Activated CD4-positive, alpha-beta T cell treated with anti-CD3 and anti-CD28 coated beads, Interleukin-2, amount 10 ng/mL, durations not matched to agents 24 days and 14 days (primary cell): ENCODE data around the gene KIF26B. TPM values are rescaled to one million over a fixed set of nuclear protein-coding genes. Genes with fewer than 3 reads are reported as not detected.
"Not testable (repeated sequence)": the region's sequence is repeated elsewhere in the genome, so short reads cannot be mapped to it uniquely, and the experiment has no call there.

Experiments used
- DNase-seq: peaks from one replicate; pipeline ENCODE4 v3.0.0; 2022
- H3K27ac Mint-ChIP-seq: one replicate; pipeline ENCODE4 v1.8.0; 2022; ENCODE audit warnings: mild to moderate bottlenecking, mixed read lengths
- H3K27me3 Mint-ChIP-seq: one replicate; pipeline ENCODE4 v1.8.0; 2022; ENCODE audit warnings: mixed read lengths
- H3K36me3 Mint-ChIP-seq: one replicate; pipeline ENCODE4 v1.8.0; 2022; ENCODE audit warnings: low read depth, mild to moderate bottlenecking, mixed read lengths
- H3K4me1 Mint-ChIP-seq: one replicate; pipeline ENCODE4 v1.8.0; 2021; ENCODE audit warnings: mixed read lengths
- H3K4me3 Mint-ChIP-seq: one replicate; pipeline ENCODE4 v1.8.0; 2022; ENCODE audit warnings: mild to moderate bottlenecking, moderate library complexity, mixed read lengths
- H3K9me3 Mint-ChIP-seq: one replicate; pipeline ENCODE4 v1.8.0; 2021; ENCODE audit warnings: mixed read lengths
- intact Hi-C: fragments of 100-400 bp; cut with micrococcal nuclease; formaldehyde crosslinking; loops from one replicate; pipeline ENCODE4 v1.15.1; 2023
- total RNA-seq: library from RNA; stranded (reverse); gene quantifications from 2 replicates; pipeline ENCODE4 v1.2.3, GENCODE V29; 2022

Gene KIF26B
- total RNA-seq, 1 donor from 2014 or later, result 0.07 TPM

- intact Hi-C loops, result no loop called here
- no peaks in the 10 kb centered on the region for H3K4me1 Mint-ChIP-seq
- no peak for DNase-seq
- no peaks in the 10 kb centered on the region for H3K9me3 Mint-ChIP-seq
- H3K27me3 Mint-ChIP-seq, result no peaks in the 10 kb centered on the region
- no peaks in the 10 kb centered on the region for H3K36me3 Mint-ChIP-seq
- H3K4me3 Mint-ChIP-seq, result no peak overlapping the region
- no peak overlapping the region for H3K27ac Mint-ChIP-seq
These were observed 553.2 kb downstream of the KIF26B start for GRCh38 chr1:245707941-245708340.

- Mint-ChIP-seq H3K4me3 (no peak overlapping the region), H3K9me3 (no peaks in the 10 kb centered on the region), H3K36me3 (no peaks in the 10 kb centered on the region), H3K27ac (no peak overlapping the region), H3K27me3 (no peaks in the 10 kb centered on the region), H3K4me1 (no peaks in the 10 kb centered on the region)
- intact Hi-C loops, result no loop called here
- DNase-seq, result no peak
These were observed 556.4 kb downstream of the KIF26B start for GRCh38 chr1:245710961-245711903.

DNA sequence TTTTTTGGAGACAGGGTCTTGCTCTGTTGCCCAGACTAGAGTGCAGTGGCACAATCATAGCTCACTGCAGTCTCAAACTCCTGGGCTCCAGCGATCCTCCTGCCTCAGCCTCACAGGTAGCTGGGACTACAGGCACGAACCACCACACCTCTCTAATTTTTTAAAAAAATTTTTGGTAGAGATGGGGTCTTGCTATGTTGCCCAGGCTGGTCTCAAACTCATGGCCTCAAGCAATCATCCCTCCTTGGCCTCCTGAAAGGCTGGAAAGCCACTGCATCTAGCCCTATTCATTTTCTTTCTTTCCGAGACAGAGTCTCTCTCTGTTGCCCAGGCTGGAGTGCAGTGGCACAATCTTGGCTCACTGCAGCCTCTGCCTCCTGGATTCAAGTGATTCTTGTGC is 559.2 kb downstream of the KIF26B start:
- H3K27ac Mint-ChIP-seq, intact Hi-C loops, H3K27me3 Mint-ChIP-seq, H3K4me1 Mint-ChIP-seq, H3K4me3 Mint-ChIP-seq, H3K36me3 Mint-ChIP-seq, H3K9me3 Mint-ChIP-seq, DNase-seq: not testable (repeated sequence)

DNA sequence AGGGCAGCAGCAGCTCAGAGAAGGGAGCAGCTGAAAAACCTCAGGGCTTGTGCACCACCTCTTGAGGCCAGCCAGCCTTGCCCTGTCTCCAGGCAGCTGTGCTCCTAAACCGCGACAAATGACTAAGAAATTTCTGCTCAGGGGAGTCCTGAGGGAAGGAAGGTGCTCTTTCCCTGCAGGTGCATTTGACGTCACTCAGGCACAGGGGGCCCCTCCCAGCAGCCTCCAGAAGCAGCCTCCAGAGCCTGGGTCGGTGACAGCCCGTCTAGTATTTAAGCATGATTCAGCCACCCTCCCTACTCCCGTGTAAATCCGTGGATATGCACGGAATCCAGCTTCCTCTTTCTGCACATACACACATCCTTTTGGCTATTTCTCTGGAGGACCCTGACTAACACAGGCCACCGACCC is 560.5 kb downstream of the KIF26B start:
- Mint-ChIP-seq H3K27ac (no peak overlapping the region), H3K36me3 (no peaks in the 10 kb centered on the region), H3K27me3 (no peaks in the 10 kb centered on the region), H3K4me3 (no peak overlapping the region), H3K4me1 (no peaks in the 10 kb centered on the region), H3K9me3 (no peaks in the 10 kb centered on the region)
- intact Hi-C loops, result no loop called here
- DNase-seq, result no peak

DNA sequence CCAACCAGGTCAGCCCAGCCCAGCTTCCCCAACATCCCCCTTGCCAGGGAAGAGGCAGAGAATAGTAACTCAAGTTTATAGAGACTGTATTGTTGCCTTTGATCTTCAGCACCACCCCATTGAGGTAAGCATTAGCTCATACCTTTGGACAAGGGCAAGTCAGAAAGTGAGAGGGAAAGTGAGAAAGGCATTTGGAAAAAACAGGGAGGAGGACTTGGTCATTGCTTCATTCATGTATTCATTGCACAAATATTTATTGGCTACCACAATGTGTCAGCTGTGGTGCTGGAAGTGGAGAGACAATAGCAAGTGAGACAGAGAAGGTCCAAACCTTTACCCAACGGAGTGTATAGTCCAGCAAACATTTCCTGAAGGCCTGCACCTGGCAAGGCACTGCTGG is 561.2 kb downstream of the KIF26B start:
- no peak overlapping the region for H3K4me3 Mint-ChIP-seq
- H3K27me3 Mint-ChIP-seq, result no peaks in the 10 kb centered on the region
- no peaks in the 10 kb centered on the region for H3K36me3 Mint-ChIP-seq
- intact Hi-C loops, result no loop called here
- no peaks in the 10 kb centered on the region for H3K9me3 Mint-ChIP-seq
- H3K27ac Mint-ChIP-seq, result no peak overlapping the region
- H3K4me1 Mint-ChIP-seq, result no peaks in the 10 kb centered on the region
- DNase-seq, result no peak

DNA sequence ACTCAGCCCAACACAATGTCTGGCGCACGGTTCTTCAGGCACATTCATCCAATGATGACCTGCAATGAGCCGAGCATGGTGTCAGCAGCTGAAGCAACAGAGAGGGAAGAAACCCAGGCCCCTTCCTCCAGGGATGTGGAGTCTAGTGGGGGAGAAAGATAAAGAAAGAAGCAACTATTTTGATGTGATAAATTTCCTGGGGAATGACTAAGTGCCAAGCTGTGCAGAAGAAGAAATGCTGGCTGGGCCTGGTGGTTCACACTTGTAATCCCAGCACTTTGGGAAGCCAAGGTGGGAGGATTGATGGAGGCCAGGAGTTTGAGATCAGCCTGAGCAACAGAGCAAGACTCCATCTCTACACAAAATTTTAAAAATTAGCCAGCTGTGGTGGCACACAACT is 561.8 kb downstream of the KIF26B start:
- Mint-ChIP-seq H3K27ac (no peak overlapping the region), H3K36me3 (no peaks in the 10 kb centered on the region), H3K4me3 (no peak overlapping the region), H3K4me1 (no peaks in the 10 kb centered on the region), H3K9me3 (no peaks in the 10 kb centered on the region), H3K27me3 (no peaks in the 10 kb centered on the region)
- no peak for DNase-seq
- intact Hi-C loops, result no loop called here

DNA sequence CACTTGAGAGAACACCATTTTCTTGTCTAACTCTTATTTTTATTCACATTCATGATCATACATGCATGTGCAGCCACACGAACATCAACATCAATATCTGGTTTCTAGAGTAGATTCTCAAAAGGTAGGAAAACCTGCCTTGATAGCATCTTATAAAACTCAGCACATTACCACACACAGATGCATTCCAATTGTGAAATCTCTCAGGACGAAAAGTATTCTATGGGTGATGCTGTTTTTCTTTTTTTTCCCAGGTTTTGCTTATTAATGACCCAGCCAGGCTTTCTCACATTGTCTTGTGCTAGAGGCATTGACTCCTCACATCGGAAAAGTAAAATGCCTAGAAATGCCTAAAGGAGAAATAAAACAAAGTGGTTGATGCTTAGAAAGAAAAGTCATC is 562.8 kb downstream of the KIF26B start:
- Mint-ChIP-seq H3K4me1 (no peaks in the 10 kb centered on the region), H3K9me3 (no peaks in the 10 kb centered on the region)

DNA sequence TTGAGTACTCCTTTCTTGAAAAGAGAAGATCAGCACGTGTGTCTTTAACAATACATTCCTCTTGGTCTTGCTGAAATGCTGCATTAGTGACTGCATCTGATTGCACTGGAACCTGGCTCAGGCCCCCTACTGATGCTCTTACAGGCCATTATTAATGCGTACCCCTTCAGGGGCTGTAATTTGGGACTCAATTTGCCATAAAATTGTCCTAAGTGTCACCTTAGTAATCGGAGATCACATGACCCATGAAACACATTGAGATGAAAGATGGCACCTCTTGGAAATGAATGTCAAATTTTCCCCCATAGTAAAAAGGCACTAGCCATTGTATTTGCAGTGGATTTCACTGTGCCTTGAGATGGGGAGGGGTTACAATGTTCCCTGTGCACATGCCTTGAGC is 563.3 kb downstream of the KIF26B start:
- no peaks in the 10 kb centered on the region for H3K9me3 Mint-ChIP-seq
- H3K4me1 Mint-ChIP-seq, result no peaks in the 10 kb centered on the region
- H3K36me3 Mint-ChIP-seq, result no peaks in the 10 kb centered on the region
- H3K27ac Mint-ChIP-seq, result no peak overlapping the region
- no peak for DNase-seq
- intact Hi-C loops, result no loop called here
- H3K4me3 Mint-ChIP-seq, result no peak overlapping the region
- H3K27me3 Mint-ChIP-seq, result no peaks in the 10 kb centered on the region

More for the DNA sequence above, 562.8 kb downstream of the KIF26B start:
- no peak for DNase-seq
- intact Hi-C loops, result no loop called here
- Mint-ChIP-seq H3K4me3 (no peak overlapping the region), H3K27me3 (no peaks in the 10 kb centered on the region), H3K36me3 (no peaks in the 10 kb centered on the region), H3K27ac (no peak overlapping the region)

GRCh38 chr1:245718951-245719350 is 564.2 kb downstream of the KIF26B start:
- no peaks in the 10 kb centered on the region for H3K27me3 Mint-ChIP-seq
- no peak overlapping the region for H3K4me3 Mint-ChIP-seq
- intact Hi-C loops, result no loop called here
- no peak for DNase-seq
- no peak overlapping the region for H3K27ac Mint-ChIP-seq
- no peaks in the 10 kb centered on the region for H3K9me3 Mint-ChIP-seq
- no peaks in the 10 kb centered on the region for H3K4me1 Mint-ChIP-seq
- no peaks in the 10 kb centered on the region for H3K36me3 Mint-ChIP-seq

DNA sequence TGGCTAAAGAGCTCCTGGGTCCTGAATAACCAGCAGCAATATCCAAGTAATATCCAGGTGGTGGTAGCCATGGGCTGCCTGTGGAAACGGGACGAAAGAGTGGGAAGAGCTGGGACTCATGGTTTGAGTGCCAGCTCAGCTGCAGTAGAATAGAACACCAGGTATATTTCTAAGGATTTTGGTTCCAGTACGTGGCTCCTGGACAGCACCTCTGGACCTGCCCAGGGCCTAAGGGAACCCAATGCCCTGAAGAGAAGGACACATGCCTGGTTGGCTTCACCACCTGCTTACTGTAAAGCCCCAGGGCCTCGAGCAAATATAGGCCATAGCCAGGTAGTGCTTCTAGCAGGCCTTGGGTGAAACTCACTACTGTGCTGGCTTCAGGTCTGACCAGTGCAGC is 566.7 kb downstream of the KIF26B start:
- Mint-ChIP-seq H3K4me1 (no peaks in the 10 kb centered on the region), H3K4me3 (no peak overlapping the region), H3K36me3 (no peaks in the 10 kb centered on the region), H3K27me3 (no peaks in the 10 kb centered on the region), H3K9me3 (peaks cover 8% of the 10 kb centered on the region), H3K27ac (no peak overlapping the region)
- no peak for DNase-seq
- intact Hi-C loops, result no loop called here

GRCh38 chr1:245728035-245728434 is 573.2 kb downstream of the KIF26B start:
- H3K36me3 Mint-ChIP-seq, intact Hi-C loops, DNase-seq, H3K4me3 Mint-ChIP-seq, H3K4me1 Mint-ChIP-seq, H3K27me3 Mint-ChIP-seq, H3K27ac Mint-ChIP-seq: not testable (repeated sequence)
- peaks cover 21% of the 10 kb centered on the region for H3K9me3 Mint-ChIP-seq

DNA sequence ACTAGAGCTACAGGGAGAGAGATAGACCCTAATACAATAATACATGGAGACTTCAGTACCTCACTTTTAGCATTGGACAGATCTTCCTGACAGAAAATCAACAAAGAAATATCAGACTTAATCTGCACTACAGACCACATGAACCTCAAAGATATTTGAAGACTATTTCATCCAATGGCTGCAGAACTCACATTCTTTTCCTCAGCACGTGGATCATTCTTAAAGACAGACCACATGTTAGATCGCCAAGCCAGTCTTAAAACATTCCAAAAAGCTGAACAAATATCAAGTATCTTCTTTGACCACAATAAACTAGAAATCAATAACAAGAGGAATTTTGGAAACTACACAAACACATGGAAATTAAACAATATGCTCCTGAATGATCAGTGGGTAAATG is 576.0 kb downstream of the KIF26B start:
- no peak overlapping the region for H3K4me3 Mint-ChIP-seq
- no peak for DNase-seq
- no peaks in the 10 kb centered on the region for H3K4me1 Mint-ChIP-seq
- no peak overlapping the region for H3K27ac Mint-ChIP-seq
- H3K9me3 Mint-ChIP-seq, result peaks cover 15% of the 10 kb centered on the region
- no peaks in the 10 kb centered on the region for H3K36me3 Mint-ChIP-seq
- H3K27me3 Mint-ChIP-seq, result peaks cover 3% of the 10 kb centered on the region
- intact Hi-C loops, result no loop called here

DNA sequence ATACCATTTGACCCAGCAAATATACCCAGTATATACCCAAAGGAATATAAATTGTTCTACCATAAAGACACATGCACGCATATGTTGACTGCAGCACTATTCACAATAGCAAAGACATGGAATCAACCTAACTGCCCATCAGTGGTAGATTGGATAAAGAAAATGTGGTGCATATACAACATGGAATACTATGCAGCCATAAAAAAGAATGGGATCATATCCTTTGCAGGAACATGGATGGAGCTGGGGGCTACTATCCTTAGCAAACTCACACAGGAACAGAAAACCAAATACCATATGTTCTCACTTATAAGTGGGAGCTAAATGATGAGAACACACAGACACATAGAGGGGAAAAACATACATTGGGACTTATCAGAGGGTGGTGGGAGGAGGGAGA is 585.6 kb downstream of the KIF26B start:
- H3K27me3 Mint-ChIP-seq, H3K9me3 Mint-ChIP-seq, H3K36me3 Mint-ChIP-seq, H3K4me1 Mint-ChIP-seq, H3K4me3 Mint-ChIP-seq, intact Hi-C loops, H3K27ac Mint-ChIP-seq, DNase-seq: not testable (repeated sequence)

DNA sequence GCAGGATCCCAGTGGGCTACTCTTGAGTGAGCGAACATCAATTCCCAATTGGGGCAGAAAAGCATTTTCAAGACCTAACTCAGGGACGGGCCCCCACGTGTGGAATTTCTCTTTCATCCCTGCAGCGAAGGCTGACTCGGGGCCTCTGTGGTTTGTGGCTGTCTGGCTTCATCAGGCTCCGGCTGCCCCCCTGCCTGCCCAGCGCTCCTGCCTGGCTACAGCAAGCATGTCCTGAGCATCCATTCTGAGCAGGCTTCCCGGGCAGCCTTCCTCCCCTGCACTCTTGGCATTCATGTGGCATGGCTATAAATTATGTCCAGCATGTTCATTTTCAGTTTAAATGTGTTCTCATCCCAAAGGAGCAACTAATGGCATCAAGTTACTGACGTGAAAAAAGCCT is 588.1 kb downstream of the KIF26B start:
- Mint-ChIP-seq H3K4me1 (no peaks in the 10 kb centered on the region), H3K36me3 (peaks cover 2% of the 10 kb centered on the region), H3K27ac (no peak overlapping the region), H3K4me3 (no peak overlapping the region), H3K9me3 (peaks cover 11% of the 10 kb centered on the region), H3K27me3 (no peaks in the 10 kb centered on the region)
- intact Hi-C loops, result no loop called here
- DNase-seq, result no peak

GRCh38 chr1:245748240-245748639 is 593.5 kb downstream of the KIF26B start:
- Mint-ChIP-seq H3K27ac (no peak overlapping the region), H3K27me3 (no peaks in the 10 kb centered on the region), H3K4me3 (no peak overlapping the region), H3K36me3 (peaks cover 2% of the 10 kb centered on the region), H3K9me3 (peaks cover 14% of the 10 kb centered on the region), H3K4me1 (no peaks in the 10 kb centered on the region)
- DNase-seq, result no peak
- intact Hi-C loops, result no loop called here
